WTC11 (cell line): ENCODE data around the gene NTMT2. TPM values are rescaled to one million over a fixed set of nuclear protein-coding genes. Genes with fewer than 3 reads are reported as not detected.

ENCODE experiments used
- ATAC-seq: fragments of 200-7000 bp; cut with Tn5 transposase; 2 replicates; pipeline ENCODE4 v1.10.0; 2021; ENCODE audit warnings: mild to moderate bottlenecking, moderate library complexity
- CTCF ChIA-PET: fragments of 300-600 bp; sonication (Branson Sonifier 250); formaldehyde crosslinking; loops from one replicate; lab custom pipeline; 2021; ENCODE audit warnings: antibody characterized with exemption; lab: Charles Lee
- POLR2A ChIA-PET: fragments of 350-600 bp; sonication (Branson Sonifier 250); formaldehyde crosslinking; loops from one replicate; lab custom pipeline; 2021; ENCODE audit warnings: antibody characterized with exemption; lab: Charles Lee
- DNase-seq: peaks from one replicate; pipeline ENCODE4 v3.0.0; 2021; ENCODE audit warnings: low spot score
- H3K27ac Mint-ChIP-seq: 2 replicates; pipeline ENCODE4 v1.8.0; 2021; ENCODE audit warnings: mixed read lengths
- H3K27me3 Mint-ChIP-seq: 2 replicates; pipeline ENCODE4 v1.8.0; 2021; ENCODE audit warnings: low read depth, mild to moderate bottlenecking, moderate library complexity, mixed read lengths
- H3K36me3 Mint-ChIP-seq: 2 replicates; pipeline ENCODE4 v1.8.0; 2021; ENCODE audit warnings: mixed read lengths
- H3K4me1 Mint-ChIP-seq: 2 replicates; pipeline ENCODE4 v1.8.0; 2022; ENCODE audit warnings: mixed read lengths
- H3K4me3 Mint-ChIP-seq: 2 replicates; pipeline ENCODE4 v1.8.0; 2021; ENCODE audit warnings: mild to moderate bottlenecking, moderate library complexity, mixed read lengths
- H3K9me3 Mint-ChIP-seq: 2 replicates; pipeline ENCODE4 v1.8.0; 2021; ENCODE audit warnings: mixed read lengths
- ESRRA ChIP-seq: sonication (generic); formaldehyde crosslinking; IDR thresholded peaks from 2 replicates; pipeline ENCODE4 v1.8.1; 2022; ENCODE audit warnings: mild to moderate bottlenecking, missing genetic modification reagents, borderline replicate concordance
- ETV6 ChIP-seq: sonication (generic); formaldehyde crosslinking; IDR thresholded peaks from 2 replicates; pipeline ENCODE4 v1.8.1; 2022; ENCODE audit warnings: mild to moderate bottlenecking, missing genetic modification reagents
- FOXK1 ChIP-seq: sonication (generic); formaldehyde crosslinking; IDR thresholded peaks from 2 replicates; pipeline ENCODE4 v1.8.0; 2022; ENCODE audit warnings: mild to moderate bottlenecking, moderate library complexity, missing genetic modification reagents
- FOXP1 ChIP-seq: sonication (generic); formaldehyde crosslinking; IDR thresholded peaks from 2 replicates; pipeline ENCODE4 v1.8.0; 2022; ENCODE audit warnings: missing genetic modification reagents, mild to moderate bottlenecking, moderate library complexity, borderline replicate concordance
- GABPB1 ChIP-seq: sonication (generic); formaldehyde crosslinking; IDR thresholded peaks from 2 replicates; pipeline ENCODE4 v1.8.1; 2023; ENCODE audit warnings: mild to moderate bottlenecking, missing genetic modification reagents
- IRF2 ChIP-seq: sonication (generic); formaldehyde crosslinking; IDR thresholded peaks from 2 replicates; pipeline ENCODE4 v1.8.0; 2022; ENCODE audit warnings: low read depth, missing genetic modification reagents, borderline replicate concordance
- KAT7 ChIP-seq: sonication (generic); formaldehyde crosslinking; IDR thresholded peaks from 2 replicates; pipeline ENCODE4 v1.8.1; 2023; ENCODE audit warnings: missing genetic modification reagents, mild to moderate bottlenecking, borderline replicate concordance
- NFE2L1 ChIP-seq: sonication (generic); formaldehyde crosslinking; IDR thresholded peaks from 2 replicates; pipeline ENCODE4 v1.8.1; 2023; ENCODE audit warnings: missing genetic modification reagents
- ZNF121 ChIP-seq: sonication (generic); formaldehyde crosslinking; IDR thresholded peaks from 2 replicates; pipeline ENCODE4 v1.8.0; 2023; ENCODE audit warnings: missing genetic modification reagents
- ZNF416 ChIP-seq: fragments of 250-450 bp; sonication (Bioruptor Pico); IDR thresholded peaks from 2 replicates; pipeline ENCODE4 v1.9.0; 2021; ENCODE audit warnings: mild to moderate bottlenecking, inconsistent platforms
- ZNF671 ChIP-seq: fragments of 250-450 bp; sonication (Bioruptor Pico); IDR thresholded peaks from 2 replicates; pipeline ENCODE4 v1.8.0; 2021; ENCODE audit warnings: mild to moderate bottlenecking
- total RNA-seq: library from RNA; stranded (reverse); gene quantifications from 3 replicates; pipeline ENCODE4 v1.2.3, GENCODE V29; 2021
- TF ChIP-seq, protein P1 (sequence below): sonication (generic); formaldehyde crosslinking; IDR thresholded peaks from 2 replicates; pipeline ENCODE4 v1.8.1; 2023; ENCODE audit warnings: mild to moderate bottlenecking, moderate library complexity, missing genetic modification reagents
- TF ChIP-seq, protein P2 (sequence below): fragments of 250-450 bp; sonication (Bioruptor Pico); IDR thresholded peaks from 2 replicates; pipeline ENCODE4 v1.9.0; 2021; ENCODE audit warnings: mild to moderate bottlenecking, borderline replicate concordance
- TF ChIP-seq, protein P3 (sequence below): fragments of 250-450 bp; sonication (Bioruptor Pico); conservative IDR thresholded peaks from 2 replicates; pipeline ENCODE4 v1.9.0; 2021; ENCODE audit warnings: mild to moderate bottlenecking
- TF ChIP-seq, protein P4 (sequence below): sonication (generic); formaldehyde crosslinking; IDR thresholded peaks from 2 replicates; pipeline ENCODE4 v1.8.1; 2023; ENCODE audit warnings: mild to moderate bottlenecking, missing genetic modification reagents
- TF ChIP-seq, protein P5 (sequence below): fragments of 250-450 bp; sonication (Bioruptor Pico); IDR thresholded peaks from 2 replicates; pipeline ENCODE4 v2.1.2; 2022; ENCODE audit warnings: mild to moderate bottlenecking, moderate library complexity
- TF ChIP-seq, protein P6 (sequence below): sonication (generic); formaldehyde crosslinking; IDR thresholded peaks from 2 replicates; pipeline ENCODE4 v1.8.0; 2022; ENCODE audit warnings: mild to moderate bottlenecking, missing genetic modification reagents
- TF ChIP-seq, protein P7 (sequence below): sonication (generic); formaldehyde crosslinking; IDR thresholded peaks from 2 replicates; pipeline ENCODE4 v1.8.0; 2022; ENCODE audit warnings: mild to moderate bottlenecking, missing genetic modification reagents

The NTMT2 gene
- total RNA-seq, 1 experiment from 2014 or later: 0.24 TPM

DNA sequence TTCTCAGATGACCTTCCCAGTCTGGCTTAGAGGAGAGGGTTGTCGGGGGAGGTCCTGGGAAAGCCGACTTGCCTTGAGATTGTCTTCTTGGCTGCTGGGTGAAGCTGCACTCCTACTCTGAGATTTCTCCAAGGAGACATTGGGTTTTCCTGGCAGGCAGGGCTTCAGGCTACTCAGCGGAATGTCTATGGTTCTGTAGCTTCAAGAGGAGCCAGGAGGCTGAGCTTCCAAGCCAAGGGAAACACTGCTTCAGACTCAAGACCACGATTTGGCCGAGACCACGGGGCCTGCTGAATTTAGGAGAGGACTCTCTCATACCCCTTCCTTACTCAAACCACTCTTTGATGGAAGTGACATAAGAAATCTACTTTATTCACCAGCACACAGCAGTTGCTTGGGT lies 67.8 kb downstream of the NTMT2 start:
- Mint-ChIP-seq H3K36me3 (peaks cover under 1% of the 10 kb centered on the region; the same call in 1 of the 2 replicates), H3K4me1 (peaks cover 9% of the 10 kb centered on the region), H3K27ac (no peak overlapping the region), H3K27me3 (no peaks in the 10 kb centered on the region), H3K9me3 (peaks cover 8% of the 10 kb centered on the region), H3K4me3 (no peak overlapping the region)
- CTCF ChIA-PET: no interaction called here
- no peak for DNase-seq
- ATAC-seq: no peak
- POLR2A ChIA-PET: no interaction called here
- TF ChIP-seq, protein P1, sequence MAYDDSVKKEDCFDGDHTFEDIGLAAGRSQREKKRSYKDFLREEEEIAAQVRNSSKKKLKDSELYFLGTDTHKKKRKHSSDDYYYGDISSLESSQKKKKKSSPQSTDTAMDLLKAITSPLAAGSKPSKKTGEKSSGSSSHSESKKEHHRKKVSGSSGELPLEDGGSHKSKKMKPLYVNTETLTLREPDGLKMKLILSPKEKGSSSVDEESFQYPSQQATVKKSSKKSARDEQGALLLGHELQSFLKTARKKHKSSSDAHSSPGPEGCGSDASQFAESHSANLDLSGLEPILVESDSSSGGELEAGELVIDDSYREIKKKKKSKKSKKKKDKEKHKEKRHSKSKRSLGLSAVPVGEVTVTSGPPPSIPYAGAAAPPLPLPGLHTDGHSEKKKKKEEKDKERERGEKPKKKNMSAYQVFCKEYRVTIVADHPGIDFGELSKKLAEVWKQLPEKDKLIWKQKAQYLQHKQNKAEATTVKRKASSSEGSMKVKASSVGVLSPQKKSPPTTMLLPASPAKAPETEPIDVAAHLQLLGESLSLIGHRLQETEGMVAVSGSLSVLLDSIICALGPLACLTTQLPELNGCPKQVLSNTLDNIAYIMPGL (CRISPR knock-in tag): no peak
- TF ChIP-seq FOXK1: no peak
- no peak for TF ChIP-seq ZNF671
- TF ChIP-seq ETV6 (CRISPR knock-in tag): no peak
- TF ChIP-seq, protein P2, sequence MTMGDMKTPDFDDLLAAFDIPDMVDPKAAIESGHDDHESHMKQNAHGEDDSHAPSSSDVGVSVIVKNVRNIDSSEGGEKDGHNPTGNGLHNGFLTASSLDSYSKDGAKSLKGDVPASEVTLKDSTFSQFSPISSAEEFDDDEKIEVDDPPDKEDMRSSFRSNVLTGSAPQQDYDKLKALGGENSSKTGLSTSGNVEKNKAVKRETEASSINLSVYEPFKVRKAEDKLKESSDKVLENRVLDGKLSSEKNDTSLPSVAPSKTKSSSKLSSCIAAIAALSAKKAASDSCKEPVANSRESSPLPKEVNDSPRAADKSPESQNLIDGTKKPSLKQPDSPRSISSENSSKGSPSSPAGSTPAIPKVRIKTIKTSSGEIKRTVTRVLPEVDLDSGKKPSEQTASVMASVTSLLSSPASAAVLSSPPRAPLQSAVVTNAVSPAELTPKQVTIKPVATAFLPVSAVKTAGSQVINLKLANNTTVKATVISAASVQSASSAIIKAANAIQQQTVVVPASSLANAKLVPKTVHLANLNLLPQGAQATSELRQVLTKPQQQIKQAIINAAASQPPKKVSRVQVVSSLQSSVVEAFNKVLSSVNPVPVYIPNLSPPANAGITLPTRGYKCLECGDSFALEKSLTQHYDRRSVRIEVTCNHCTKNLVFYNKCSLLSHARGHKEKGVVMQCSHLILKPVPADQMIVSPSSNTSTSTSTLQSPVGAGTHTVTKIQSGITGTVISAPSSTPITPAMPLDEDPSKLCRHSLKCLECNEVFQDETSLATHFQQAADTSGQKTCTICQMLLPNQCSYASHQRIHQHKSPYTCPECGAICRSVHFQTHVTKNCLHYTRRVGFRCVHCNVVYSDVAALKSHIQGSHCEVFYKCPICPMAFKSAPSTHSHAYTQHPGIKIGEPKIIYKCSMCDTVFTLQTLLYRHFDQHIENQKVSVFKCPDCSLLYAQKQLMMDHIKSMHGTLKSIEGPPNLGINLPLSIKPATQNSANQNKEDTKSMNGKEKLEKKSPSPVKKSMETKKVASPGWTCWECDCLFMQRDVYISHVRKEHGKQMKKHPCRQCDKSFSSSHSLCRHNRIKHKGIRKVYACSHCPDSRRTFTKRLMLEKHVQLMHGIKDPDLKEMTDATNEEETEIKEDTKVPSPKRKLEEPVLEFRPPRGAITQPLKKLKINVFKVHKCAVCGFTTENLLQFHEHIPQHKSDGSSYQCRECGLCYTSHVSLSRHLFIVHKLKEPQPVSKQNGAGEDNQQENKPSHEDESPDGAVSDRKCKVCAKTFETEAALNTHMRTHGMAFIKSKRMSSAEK: no peak
- no peak for TF ChIP-seq IRF2 (CRISPR knock-in tag)
- TF ChIP-seq, protein P3, sequence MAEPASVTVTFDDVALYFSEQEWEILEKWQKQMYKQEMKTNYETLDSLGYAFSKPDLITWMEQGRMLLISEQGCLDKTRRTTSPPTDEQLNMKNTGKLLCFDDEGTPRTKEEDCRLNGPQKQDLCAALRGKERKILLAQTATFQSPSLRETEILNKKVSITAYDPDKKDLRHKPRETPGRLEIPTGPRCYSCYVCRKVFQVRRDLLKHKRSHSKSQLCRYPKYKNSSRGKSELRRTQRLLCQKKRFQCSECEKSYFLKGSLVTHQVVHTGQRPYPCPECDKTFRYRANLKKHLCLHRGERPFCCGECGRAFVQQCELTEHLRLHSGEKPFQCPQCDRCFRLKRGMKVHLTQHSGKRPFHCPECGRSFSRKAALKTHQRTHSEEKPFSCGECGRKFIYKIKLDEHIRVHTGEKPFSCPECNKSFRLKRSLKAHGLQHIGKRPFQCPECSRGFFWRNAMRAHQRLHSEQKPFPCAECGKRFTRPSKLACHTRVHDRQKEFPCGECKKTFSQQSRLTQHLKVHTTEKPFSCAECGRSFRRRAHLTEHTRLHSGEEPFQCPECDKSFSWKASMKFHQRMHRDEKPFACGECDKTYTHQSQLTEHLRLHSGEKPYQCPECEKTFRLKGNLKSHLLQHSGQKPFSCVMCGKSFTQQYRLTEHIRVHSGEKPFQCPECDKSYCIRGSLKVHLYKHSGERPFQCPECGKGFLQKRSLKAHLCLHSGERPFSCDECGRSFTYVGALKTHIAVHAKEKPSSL: no peak
- no peak for TF ChIP-seq ZNF121 (CRISPR knock-in tag)
- no peak for TF ChIP-seq KAT7
- no peak for TF ChIP-seq NFE2L1 (CRISPR knock-in tag)
- no peak for TF ChIP-seq ESRRA (CRISPR knock-in tag)
- no peak for TF ChIP-seq GABPB1 (CRISPR knock-in tag)
- no peak for TF ChIP-seq FOXP1 (CRISPR knock-in tag)
- TF ChIP-seq, protein P4, sequence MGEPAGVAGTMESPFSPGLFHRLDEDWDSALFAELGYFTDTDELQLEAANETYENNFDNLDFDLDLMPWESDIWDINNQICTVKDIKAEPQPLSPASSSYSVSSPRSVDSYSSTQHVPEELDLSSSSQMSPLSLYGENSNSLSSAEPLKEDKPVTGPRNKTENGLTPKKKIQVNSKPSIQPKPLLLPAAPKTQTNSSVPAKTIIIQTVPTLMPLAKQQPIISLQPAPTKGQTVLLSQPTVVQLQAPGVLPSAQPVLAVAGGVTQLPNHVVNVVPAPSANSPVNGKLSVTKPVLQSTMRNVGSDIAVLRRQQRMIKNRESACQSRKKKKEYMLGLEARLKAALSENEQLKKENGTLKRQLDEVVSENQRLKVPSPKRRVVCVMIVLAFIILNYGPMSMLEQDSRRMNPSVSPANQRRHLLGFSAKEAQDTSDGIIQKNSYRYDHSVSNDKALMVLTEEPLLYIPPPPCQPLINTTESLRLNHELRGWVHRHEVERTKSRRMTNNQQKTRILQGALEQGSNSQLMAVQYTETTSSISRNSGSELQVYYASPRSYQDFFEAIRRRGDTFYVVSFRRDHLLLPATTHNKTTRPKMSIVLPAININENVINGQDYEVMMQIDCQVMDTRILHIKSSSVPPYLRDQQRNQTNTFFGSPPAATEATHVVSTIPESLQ (CRISPR knock-in tag): no peak
- no peak for TF ChIP-seq ZNF416
- TF ChIP-seq, protein P5, sequence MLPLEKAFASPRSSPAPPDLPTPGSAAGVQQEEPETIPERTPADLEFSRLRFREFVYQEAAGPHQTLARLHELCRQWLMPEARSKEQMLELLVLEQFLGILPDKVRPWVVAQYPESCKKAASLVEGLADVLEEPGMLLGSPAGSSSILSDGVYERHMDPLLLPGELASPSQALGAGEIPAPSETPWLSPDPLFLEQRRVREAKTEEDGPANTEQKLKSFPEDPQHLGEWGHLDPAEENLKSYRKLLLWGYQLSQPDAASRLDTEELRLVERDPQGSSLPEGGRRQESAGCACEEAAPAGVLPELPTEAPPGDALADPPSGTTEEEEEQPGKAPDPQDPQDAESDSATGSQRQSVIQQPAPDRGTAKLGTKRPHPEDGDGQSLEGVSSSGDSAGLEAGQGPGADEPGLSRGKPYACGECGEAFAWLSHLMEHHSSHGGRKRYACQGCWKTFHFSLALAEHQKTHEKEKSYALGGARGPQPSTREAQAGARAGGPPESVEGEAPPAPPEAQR (CRISPR knock-in tag): no peak
- TF ChIP-seq, protein P6, sequence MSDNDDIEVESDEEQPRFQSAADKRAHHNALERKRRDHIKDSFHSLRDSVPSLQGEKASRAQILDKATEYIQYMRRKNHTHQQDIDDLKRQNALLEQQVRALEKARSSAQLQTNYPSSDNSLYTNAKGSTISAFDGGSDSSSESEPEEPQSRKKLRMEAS (CRISPR knock-in tag): no peak
- TF ChIP-seq, protein P7, sequence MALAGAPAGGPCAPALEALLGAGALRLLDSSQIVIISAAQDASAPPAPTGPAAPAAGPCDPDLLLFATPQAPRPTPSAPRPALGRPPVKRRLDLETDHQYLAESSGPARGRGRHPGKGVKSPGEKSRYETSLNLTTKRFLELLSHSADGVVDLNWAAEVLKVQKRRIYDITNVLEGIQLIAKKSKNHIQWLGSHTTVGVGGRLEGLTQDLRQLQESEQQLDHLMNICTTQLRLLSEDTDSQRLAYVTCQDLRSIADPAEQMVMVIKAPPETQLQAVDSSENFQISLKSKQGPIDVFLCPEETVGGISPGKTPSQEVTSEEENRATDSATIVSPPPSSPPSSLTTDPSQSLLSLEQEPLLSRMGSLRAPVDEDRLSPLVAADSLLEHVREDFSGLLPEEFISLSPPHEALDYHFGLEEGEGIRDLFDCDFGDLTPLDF: no peak
